22Rv1 (cell line): ENCODE data around the gene CASP8.

Experiments
- H3K27ac ChIP-seq: fragments of 450-650 bp; 2 replicates; pipeline ENCODE4 v1.5.1; 2017
- ZFX ChIP-seq: fragments of 450-650 bp; IDR thresholded peaks from 2 replicates; pipeline ENCODE4 v1.6.1; 2017; ENCODE audit warnings: antibody characterized with exemption, borderline replicate concordance
- TF ChIP-seq, protein P1 (sequence below): fragments of 450-650 bp; IDR thresholded peaks from 2 replicates; pipeline ENCODE4 v1.5.1; 2017; ENCODE audit warnings: mild to moderate bottlenecking

CASP8 gene

DNA sequence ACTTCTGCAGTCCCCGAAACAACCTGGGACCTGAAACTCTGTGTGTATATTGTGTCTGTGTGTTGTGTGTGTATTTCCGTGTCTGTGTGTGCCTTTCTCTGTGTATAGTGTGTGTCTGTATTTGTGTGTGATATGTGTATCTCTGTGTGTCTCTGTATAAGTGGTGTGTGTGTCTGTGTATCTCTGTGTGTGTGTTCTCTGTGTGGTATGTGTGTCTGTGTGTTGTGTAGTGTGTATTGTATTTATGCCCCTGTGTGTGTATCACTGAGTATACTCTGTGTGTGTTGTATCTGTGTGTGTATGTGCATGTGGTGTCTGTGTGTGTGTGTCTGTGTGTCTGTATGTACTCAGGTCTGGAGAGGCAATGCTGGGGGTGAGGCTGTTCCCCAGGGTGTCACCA, 11.6 kb downstream of the CASP8 start:
- no peak overlapping the region for H3K27ac ChIP-seq
- TF ChIP-seq, protein P1, sequence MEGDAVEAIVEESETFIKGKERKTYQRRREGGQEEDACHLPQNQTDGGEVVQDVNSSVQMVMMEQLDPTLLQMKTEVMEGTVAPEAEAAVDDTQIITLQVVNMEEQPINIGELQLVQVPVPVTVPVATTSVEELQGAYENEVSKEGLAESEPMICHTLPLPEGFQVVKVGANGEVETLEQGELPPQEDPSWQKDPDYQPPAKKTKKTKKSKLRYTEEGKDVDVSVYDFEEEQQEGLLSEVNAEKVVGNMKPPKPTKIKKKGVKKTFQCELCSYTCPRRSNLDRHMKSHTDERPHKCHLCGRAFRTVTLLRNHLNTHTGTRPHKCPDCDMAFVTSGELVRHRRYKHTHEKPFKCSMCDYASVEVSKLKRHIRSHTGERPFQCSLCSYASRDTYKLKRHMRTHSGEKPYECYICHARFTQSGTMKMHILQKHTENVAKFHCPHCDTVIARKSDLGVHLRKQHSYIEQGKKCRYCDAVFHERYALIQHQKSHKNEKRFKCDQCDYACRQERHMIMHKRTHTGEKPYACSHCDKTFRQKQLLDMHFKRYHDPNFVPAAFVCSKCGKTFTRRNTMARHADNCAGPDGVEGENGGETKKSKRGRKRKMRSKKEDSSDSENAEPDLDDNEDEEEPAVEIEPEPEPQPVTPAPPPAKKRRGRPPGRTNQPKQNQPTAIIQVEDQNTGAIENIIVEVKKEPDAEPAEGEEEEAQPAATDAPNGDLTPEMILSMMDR, result no peak
- no peak for TF ChIP-seq ZFX

DNA sequence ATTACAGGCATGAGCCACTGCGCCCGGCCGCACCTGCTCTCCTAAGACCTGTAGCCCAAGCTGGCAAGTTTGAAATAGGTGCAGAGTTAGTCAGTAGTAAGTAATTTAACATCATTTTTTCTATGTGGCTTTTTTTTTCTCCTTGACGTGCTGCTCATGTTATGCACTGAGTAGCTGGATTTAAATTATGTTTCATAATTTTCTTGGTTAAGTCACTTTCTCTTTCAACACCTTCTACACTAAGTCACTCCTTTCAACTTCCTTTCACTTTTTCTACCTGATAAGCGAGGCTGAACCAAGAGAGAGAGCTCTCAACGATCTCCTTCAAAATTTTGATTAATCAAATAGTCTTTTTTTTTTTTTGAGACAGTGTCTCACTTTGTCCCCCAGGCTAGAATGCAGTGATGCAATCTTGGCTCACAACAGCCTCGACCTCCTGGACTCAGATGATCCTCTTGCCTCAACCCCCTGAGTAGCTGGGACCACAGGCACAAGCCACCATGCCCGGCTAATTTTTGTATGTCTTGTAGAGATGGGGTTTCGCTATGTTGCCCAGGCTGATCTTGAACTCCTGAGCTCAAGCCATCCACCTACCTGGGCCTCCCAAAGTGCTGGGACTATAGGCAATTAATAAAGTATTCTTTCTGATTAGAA, 13.1 kb downstream of the CASP8 start:
- no peak overlapping the region for H3K27ac ChIP-seq
- TF ChIP-seq ZFX, result no peak
- TF ChIP-seq, protein P1, result no peak

DNA sequence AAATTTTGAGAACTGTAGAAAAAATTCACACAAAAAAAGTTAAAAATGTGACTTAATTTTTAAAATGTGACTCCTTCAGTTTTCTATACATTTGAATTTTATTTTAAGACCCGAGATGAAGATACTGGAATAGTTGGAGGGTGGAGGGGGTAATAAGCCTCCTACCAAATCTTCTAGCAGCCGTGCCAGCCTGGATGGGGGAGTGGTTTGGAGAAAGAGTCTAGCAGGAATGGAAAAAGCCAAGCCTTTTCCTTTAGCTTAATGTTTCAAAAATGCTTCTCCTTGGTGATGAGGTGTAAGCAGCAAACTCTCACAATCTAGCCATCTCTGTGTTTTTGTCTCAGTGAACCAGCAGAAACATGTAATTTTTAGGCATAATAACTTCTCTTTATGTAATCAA, 14.7 kb downstream of the CASP8 start:
- TF ChIP-seq, protein P1, result no peak
- no peak for TF ChIP-seq ZFX
- no peak overlapping the region for H3K27ac ChIP-seq

DNA sequence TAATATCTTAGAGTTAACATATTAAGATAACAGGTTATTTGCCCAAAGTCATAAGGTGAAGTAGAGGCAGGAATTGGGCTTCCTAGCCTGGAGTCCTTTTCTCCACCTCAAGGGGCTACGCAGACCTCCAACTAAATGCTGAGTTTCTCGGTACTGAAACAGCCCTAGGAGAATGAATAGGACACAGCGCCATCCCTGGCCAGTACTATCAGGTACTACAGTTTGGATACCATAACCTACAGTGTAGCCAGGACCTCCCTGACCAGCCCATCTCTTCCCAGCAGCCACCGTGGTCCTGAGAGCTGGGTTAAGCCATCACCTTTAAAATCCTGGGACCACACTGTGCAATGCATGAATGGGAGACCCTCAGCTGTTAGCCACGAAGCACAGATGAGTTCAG, 15.7 kb downstream of the CASP8 start:
- H3K27ac ChIP-seq, result no peak overlapping the region
- TF ChIP-seq, protein P1, result 0 out of 2 replicates have a peak, but pooled peaks have one; percentile 9
- TF ChIP-seq ZFX, result no peak

DNA sequence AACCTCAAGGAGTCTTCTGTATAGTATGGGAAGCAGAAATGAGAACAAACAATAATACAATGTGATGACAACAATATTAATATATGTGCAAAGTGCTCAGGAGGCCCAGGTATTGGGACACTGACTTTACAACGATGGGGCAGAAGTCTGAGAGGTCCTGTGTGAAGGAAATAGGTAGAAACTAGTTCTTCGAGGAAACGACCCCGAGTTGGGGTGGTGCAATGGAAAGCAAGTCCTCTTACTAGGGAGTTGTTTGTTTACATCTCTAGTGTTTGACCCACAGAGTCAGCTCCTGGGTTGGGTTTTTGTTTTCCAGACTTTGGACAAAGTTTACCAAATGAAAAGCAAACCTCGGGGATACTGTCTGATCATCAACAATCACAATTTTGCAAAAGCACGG, 16.2 kb downstream of the CASP8 start:
- no peak overlapping the region for H3K27ac ChIP-seq

DNA sequence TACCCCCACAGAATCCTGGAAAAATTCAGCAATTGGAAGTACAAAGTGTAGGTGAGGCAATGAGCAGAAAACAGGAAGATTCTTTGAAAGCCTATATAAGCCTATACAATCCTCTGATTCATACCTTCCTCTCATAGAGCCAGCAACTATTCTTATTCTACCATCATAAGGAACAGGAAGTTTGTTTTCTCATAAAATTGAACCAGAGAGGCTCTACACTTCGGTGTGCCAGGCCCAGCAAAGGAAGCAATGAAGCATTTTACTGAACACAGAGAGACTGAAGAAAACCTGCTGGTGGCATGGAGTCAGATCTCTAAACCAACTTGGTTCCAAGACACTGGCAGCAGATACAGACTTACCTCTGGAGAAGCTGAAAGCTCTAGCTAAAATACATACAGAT, 18.7 kb downstream of the CASP8 start:
- TF ChIP-seq ZFX, result no peak
- TF ChIP-seq, protein P1, result no peak
- H3K27ac ChIP-seq, result no peak overlapping the region

More for the DNA sequence above, 16.2 kb downstream of the CASP8 start:
- TF ChIP-seq, protein P1, result no peak

DNA sequence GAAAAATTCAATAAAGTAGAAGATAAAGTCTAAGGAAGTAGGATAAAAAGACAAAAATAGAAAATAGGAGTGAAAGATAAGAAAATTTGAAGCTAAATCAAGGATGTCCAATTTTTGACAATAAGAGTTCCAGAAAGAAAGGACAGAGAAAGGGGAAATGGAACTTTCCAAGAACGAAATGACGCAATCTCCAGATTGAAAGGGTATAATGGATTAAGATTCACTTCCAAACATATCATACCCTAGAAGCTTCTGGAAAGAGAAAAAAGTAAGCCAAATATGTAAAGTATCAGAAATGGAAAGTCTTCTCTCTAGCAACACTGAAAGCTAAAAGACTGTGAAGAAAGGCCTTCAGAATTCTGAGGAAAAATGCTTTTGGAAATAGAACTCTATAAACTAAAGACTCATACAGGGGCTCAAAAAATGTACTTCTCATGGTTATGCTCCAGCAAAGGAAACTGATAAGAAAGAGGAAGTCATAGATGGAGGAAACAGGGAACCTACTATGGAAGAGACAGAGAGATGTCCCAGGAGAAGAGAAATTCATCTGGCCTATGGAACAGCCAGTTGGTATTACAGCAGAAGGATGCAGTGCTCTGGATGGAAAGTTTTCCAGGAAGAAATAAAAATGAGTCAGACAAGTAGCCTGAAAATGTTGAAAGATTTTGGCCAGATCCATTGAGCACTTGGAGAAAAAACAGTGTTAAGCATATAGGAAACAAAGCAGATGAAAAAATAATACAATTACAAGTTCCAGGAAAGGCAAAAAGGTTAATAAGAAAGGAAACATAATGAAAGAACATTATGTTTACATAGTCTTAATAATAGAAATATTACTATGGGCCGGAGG, 20.1 kb downstream of the CASP8 start:
- H3K27ac ChIP-seq, result no peak overlapping the region
- TF ChIP-seq ZFX, result no peak
- TF ChIP-seq, protein P1, result no peak
